Measurements from ENCODE around the gene CATSPER2. TPM values are rescaled to one million over a fixed set of nuclear protein-coding genes. Genes with fewer than 3 reads are reported as not detected.
"Not testable (repeated sequence)": the region's sequence is repeated elsewhere in the genome, so short reads cannot be mapped to it uniquely, and the experiment has no call there.

The CATSPER2 gene
- total RNA-seq (2014; rRNA removed; shearing (Covaris generic)), result 0.43 TPM in 1 of 2 replicates, not detected in the other

GRCh38 chr15:43648649-43649429 lies at the start of gene CATSPER2:
TSS of gene CATSPER2 (minus strand) at chr15:43648844. CDS start at chr15:43648061, 783 bp downstream.
- in situ Hi-C loops (cut with HindIII; ENCODE audit: low sequenced_read_pairs), result no loop called here
- no peak for DNase-seq (ENCODE audit: low spot score)

- in situ Hi-C loops (cut with HindIII; ENCODE audit: low sequenced_read_pairs), result not testable (repeated sequence)
Measured at GRCh38 chr15:43693148-43694022, 44.7 kb upstream of the CATSPER2 start, which contains the start of gene CKMT1A. TSS of gene CKMT1A (plus strand) at chr15:43693859. CDS start at chr15:43694051, 192 bp downstream.

GRCh38 chr15:43692679-43693078 lies 44.0 kb upstream of the CATSPER2 start:
- DNase-seq (ENCODE audit: low spot score); in situ Hi-C loops (cut with HindIII; ENCODE audit: low sequenced_read_pairs): not testable (repeated sequence)

More at GRCh38 chr15:43693148-43694022, 44.7 kb upstream of the CATSPER2 start, which contains the start of gene CKMT1A:
- not testable (repeated sequence) for DNase-seq (ENCODE audit: low spot score)

GRCh38 chr15:43689604-43690301 lies 41.1 kb upstream of the CATSPER2 start:
- in situ Hi-C loops (cut with HindIII; ENCODE audit: low sequenced_read_pairs); DNase-seq (ENCODE audit: low spot score): not testable (repeated sequence)

GRCh38 chr15:43674175-43674574 lies 25.5 kb upstream of the CATSPER2 start:
- in situ Hi-C loops (cut with HindIII; ENCODE audit: low sequenced_read_pairs); DNase-seq (ENCODE audit: low spot score): not testable (repeated sequence)

GRCh38 chr15:43666177-43666576 lies 17.5 kb upstream of the CATSPER2 start:
- DNase-seq (ENCODE audit: low spot score); in situ Hi-C loops (cut with HindIII; ENCODE audit: low sequenced_read_pairs): not testable (repeated sequence)

GRCh38 chr15:43663333-43663732 lies 14.7 kb upstream of the CATSPER2 start:
- in situ Hi-C loops (cut with HindIII; ENCODE audit: low sequenced_read_pairs); DNase-seq (ENCODE audit: low spot score): not testable (repeated sequence)

- in situ Hi-C loops (cut with HindIII; ENCODE audit: low sequenced_read_pairs); DNase-seq (ENCODE audit: low spot score): not testable (repeated sequence)
Measured at GRCh38 chr15:43662293-43662692, 13.6 kb upstream of the CATSPER2 start.

- peak; percentile 69 for DNase-seq (ENCODE audit: low spot score)
- in situ Hi-C loops (cut with HindIII; ENCODE audit: low sequenced_read_pairs), result not testable (repeated sequence)
Measured at GRCh38 chr15:43659727-43660126, 11.1 kb upstream of the CATSPER2 start.

- DNase-seq (ENCODE audit: low spot score); in situ Hi-C loops (cut with HindIII; ENCODE audit: low sequenced_read_pairs): not testable (repeated sequence)
Measured at GRCh38 chr15:43649430-43649926, 834 bp upstream of the CATSPER2 start.

GRCh38 chr15:43638464-43639204 lies 10.0 kb downstream of the CATSPER2 start:
- DNase-seq (ENCODE audit: low spot score); in situ Hi-C loops (cut with HindIII; ENCODE audit: low sequenced_read_pairs): not testable (repeated sequence)

- in situ Hi-C loops (cut with HindIII; ENCODE audit: low sequenced_read_pairs); DNase-seq (ENCODE audit: low spot score): not testable (repeated sequence)
Measured at GRCh38 chr15:43626937-43627336, 21.7 kb downstream of the CATSPER2 start.

GRCh38 chr15:43625106-43625505 lies 23.5 kb downstream of the CATSPER2 start:
- in situ Hi-C loops (cut with HindIII; ENCODE audit: low sequenced_read_pairs), result no loop called here
- no peak for DNase-seq (ENCODE audit: low spot score)

- DNase-seq (ENCODE audit: low spot score); in situ Hi-C loops (cut with HindIII; ENCODE audit: low sequenced_read_pairs): not testable (repeated sequence)
Measured at GRCh38 chr15:43622068-43622799, 26.4 kb downstream of the CATSPER2 start.

- in situ Hi-C loops (cut with HindIII; ENCODE audit: low sequenced_read_pairs); DNase-seq (ENCODE audit: low spot score): not testable (repeated sequence)
Measured at GRCh38 chr15:43618700-43619099, 29.9 kb downstream of the CATSPER2 start, which contains the start of gene STRC. TSS of gene STRC (minus strand) at chr15:43618800. CDS start at chr15:43618722, 78 bp downstream.

GRCh38 chr15:43617750-43618149 lies 30.9 kb downstream of the CATSPER2 start:
- DNase-seq (ENCODE audit: low spot score); in situ Hi-C loops (cut with HindIII; ENCODE audit: low sequenced_read_pairs): not testable (repeated sequence)

- in situ Hi-C loops (cut with HindIII; ENCODE audit: low sequenced_read_pairs), result not testable (repeated sequence)
Measured at GRCh38 chr15:43602233-43602632, 46.4 kb downstream of the CATSPER2 start.

More at GRCh38 chr15:43602233-43602632, 46.4 kb downstream of the CATSPER2 start:
- DNase-seq (ENCODE audit: low spot score), result peak; percentile 86

Data from G401 (cell line).